BLaER1 treated with 17β-estradiol and CSF1 and Interleukin-3, amounts not matched to agents 10 nM and 100 nM (cell line): ENCODE data around the gene C12orf57.

Experiments used
- H3K27ac ChIP-seq, 11 experiments: shearing (Covaris generic); formaldehyde crosslinking; 2 replicates each; pipeline ENCODE4 v1.8.1; 2022
- H3K27me3 ChIP-seq, 11 experiments: shearing (Covaris generic); formaldehyde crosslinking; 2 replicates each; pipeline ENCODE4 v1.8.1; 2022
- H3K36me3 ChIP-seq, 11 experiments: shearing (Covaris generic); formaldehyde crosslinking; 2 replicates each; pipeline ENCODE4 v1.8.1; 2022
- H3K4me1 ChIP-seq, 10 experiments: shearing (Covaris generic); formaldehyde crosslinking; 2 replicates each; pipeline ENCODE4 v1.8.1; 2022
- H3K4me2 ChIP-seq, 11 experiments: shearing (Covaris generic); formaldehyde crosslinking; 2 replicates each; pipeline ENCODE4 v1.8.1; 2022
- H3K4me3 ChIP-seq, 10 experiments: shearing (Covaris generic); formaldehyde crosslinking; 2 replicates each; pipeline ENCODE4 v1.8.1; 2022
- H3K9ac ChIP-seq, 11 experiments: shearing (Covaris generic); formaldehyde crosslinking; 2 replicates each; pipeline ENCODE4 v1.8.1; 2022
- H3K9me3 ChIP-seq, 11 experiments: shearing (Covaris generic); formaldehyde crosslinking; replicated peaks in 1 of 11; 2 replicates each; pipeline ENCODE4 v1.8.1; 2022
- H4K20me1 ChIP-seq, 11 experiments: shearing (Covaris generic); formaldehyde crosslinking; 2 replicates each; pipeline ENCODE4 v1.8.1; 2022
- Cebpa-rat ChIP-seq, 11 experiments: shearing (Covaris generic); IDR thresholded peaks; 2 replicates each; pipeline ENCODE4 v1.8.1; 2022

C12orf57 gene

GRCh38 chr12:6950811-6951540, 7.2 kb downstream of the C12orf57 start, which contains the start of gene PTPN6:
Gene PTPN6 (plus strand): TSS chr12:6951356. CDS start chr12:6951513, 157 bp downstream.
- H3K27me3 ChIP-seq, result no peaks in the 10 kb centered on the region
- H4K20me1 ChIP-seq, result peaks cover 0 to 28% (median 5%) of the 10 kb centered on the region in 11 experiments; a peak in 12 of 22 replicates
- H3K9me3 ChIP-seq, result no peaks in the 10 kb centered on the region
- peak in 6 of 11 experiments; percentile 20 to 82 (median 46); a peak in 6 of 22 replicates for TF ChIP-seq Cebpa-rat (IDR thresholded peaks at IDR 0.05)
- peaks cover 0 to 33% (median 14%) of the 10 kb centered on the region in 11 experiments; a peak in 16 of 22 replicates for H3K36me3 ChIP-seq
- H3K4me1 ChIP-seq, result peaks cover 64 to 97% (median 83%) of the 10 kb centered on the region in 10 experiments
- H3K9ac ChIP-seq, result peak within 1 kb of the TSS; percentile 88 to 95 (median 92)
- peak within 1 kb of the TSS; percentile 82 to 95 (median 93) for H3K27ac ChIP-seq
- peak within 1 kb of the TSS; percentile 78 to 99 (median 86) for H3K4me3 ChIP-seq
- peak within 1 kb of the TSS; percentile 92 to 100 (median 99) for H3K4me2 ChIP-seq

- Histone ChIP-seq H3K27ac (peak overlapping the region; percentile 82 to 95 (median 93)), H4K20me1 (peaks cover 0 to 35% (median 11%) of the 10 kb centered on the region in 11 experiments; a peak in 12 of 22 replicates), H3K4me1 (peaks cover 64 to 97% (median 83%) of the 10 kb centered on the region in 10 experiments), H3K9ac (peak overlapping the region; percentile 88 to 95 (median 92)), H3K4me3 (peak overlapping the region; percentile 78 to 99 (median 86)), H3K36me3 (peaks cover 0 to 40% (median 21%) of the 10 kb centered on the region in 11 experiments; a peak in 17 of 22 replicates), H3K27me3 (no peaks in the 10 kb centered on the region), H3K4me2 (peak overlapping the region; percentile 92 to 100 (median 99)), H3K9me3 (no peaks in the 10 kb centered on the region)
- TF ChIP-seq Cebpa-rat (IDR thresholded peaks at IDR 0.05), result no peak
These were observed 7.8 kb downstream of the C12orf57 start for GRCh38 chr12:6951551-6952120.

GRCh38 chr12:6952121-6952862, 8.5 kb downstream of the C12orf57 start:
- H3K36me3 ChIP-seq, result peaks cover 0 to 46% (median 21%) of the 10 kb centered on the region in 11 experiments; a peak in 17 of 22 replicates
- peak overlapping the region; percentile 88 to 95 (median 92) for H3K9ac ChIP-seq
- peak overlapping the region; percentile 78 to 99 (median 86) for H3K4me3 ChIP-seq
- H3K27me3 ChIP-seq, result no peaks in the 10 kb centered on the region
- H3K4me1 ChIP-seq, result peaks cover 66 to 97% (median 83%) of the 10 kb centered on the region in 10 experiments
- H3K9me3 ChIP-seq, result no peaks in the 10 kb centered on the region
- H4K20me1 ChIP-seq, result peaks cover 0 to 41% (median 12%) of the 10 kb centered on the region in 11 experiments; a peak in 12 of 22 replicates
- peak overlapping the region; percentile 92 to 100 (median 99) for H3K4me2 ChIP-seq
- peak overlapping the region; percentile 82 to 95 (median 93) for H3K27ac ChIP-seq
- no peak for TF ChIP-seq Cebpa-rat (IDR thresholded peaks at IDR 0.05)

- H3K27ac ChIP-seq, result peak overlapping the region; percentile 82 to 95 (median 93)
- TF ChIP-seq Cebpa-rat (IDR thresholded peaks at IDR 0.05), result no peak
- peak overlapping the region; percentile 92 to 100 (median 99) for H3K4me2 ChIP-seq
- peaks cover 0 to 48% (median 12%) of the 10 kb centered on the region in 11 experiments; a peak in 13 of 22 replicates for H4K20me1 ChIP-seq
- no peaks in the 10 kb centered on the region for H3K27me3 ChIP-seq
- peaks cover 0 to 53% (median 25%) of the 10 kb centered on the region in 11 experiments; a peak in 17 of 22 replicates for H3K36me3 ChIP-seq
- peak overlapping the region; percentile 78 to 99 (median 86) for H3K4me3 ChIP-seq
- no peaks in the 10 kb centered on the region for H3K9me3 ChIP-seq
- peak overlapping the region; percentile 88 to 95 (median 92) for H3K9ac ChIP-seq
- H3K4me1 ChIP-seq, result peaks cover 69 to 97% (median 85%) of the 10 kb centered on the region in 10 experiments
These were observed 9.1 kb downstream of the C12orf57 start for GRCh38 chr12:6952863-6953441.

- Histone ChIP-seq H3K4me3 (peak overlapping the region; percentile 78 to 99 (median 86)), H3K27ac (peak overlapping the region; percentile 82 to 95 (median 93)), H3K4me2 (peak overlapping the region; percentile 94 to 100 (median 99)), H3K36me3 (peaks cover 0 to 60% (median 33%) of the 10 kb centered on the region in 11 experiments; a peak in 18 of 22 replicates), H3K4me1 (peaks cover 71 to 99% (median 88%) of the 10 kb centered on the region in 10 experiments), H3K27me3 (no peaks in the 10 kb centered on the region), H3K9ac (peak overlapping the region; percentile 88 to 95 (median 92)), H4K20me1 (peaks cover 0 to 55% (median 19%) of the 10 kb centered on the region in 11 experiments; a peak in 13 of 22 replicates), H3K9me3 (no peaks in the 10 kb centered on the region)
- TF ChIP-seq Cebpa-rat (IDR thresholded peaks at IDR 0.05), result no peak
These were observed 9.9 kb downstream of the C12orf57 start for GRCh38 chr12:6953442-6954315.

- Histone ChIP-seq H3K9me3 (no peaks in the 10 kb centered on the region), H3K27me3 (no peaks in the 10 kb centered on the region), H3K4me2 (peak overlapping the region; percentile 94 to 100 (median 99)), H3K9ac (peak overlapping the region; percentile 88 to 95 (median 92)), H4K20me1 (peaks cover 0 to 63% (median 23%) of the 10 kb centered on the region in 11 experiments; a peak in 13 of 22 replicates), H3K27ac (peak overlapping the region; percentile 82 to 95 (median 93)), H3K36me3 (peaks cover 0 to 63% (median 33%) of the 10 kb centered on the region in 11 experiments; a peak in 18 of 22 replicates), H3K4me1 (peaks cover 71 to 99% (median 88%) of the 10 kb centered on the region in 10 experiments), H3K4me3 (peak overlapping the region; percentile 78 to 99 (median 86))
- no peak for TF ChIP-seq Cebpa-rat (IDR thresholded peaks at IDR 0.05)
These were observed 10.7 kb downstream of the C12orf57 start for GRCh38 chr12:6954316-6955107.
